K562 (cell line): Measurements from ENCODE around the gene CCR2. TPM values are rescaled to one million over a fixed set of nuclear protein-coding genes. Genes with fewer than 3 reads are reported as not detected.

ENCODE experiments used
- ATAC-seq: fragments of 200-7000 bp; cut with Tn5 transposase; 3 replicates; pipeline ENCODE4 v1.9.1; 2020; ENCODE audit warnings: moderate library complexity
- BruUV-seq: library from RNA; stranded (reverse); fragments of 400-500 nt; replicated peaks from 2 replicates; lab custom pipeline; 2021; lab: Mats Ljungman, UMichigan
- CTCF ChIA-PET: fragments of 300-600 bp; formaldehyde crosslinking; extraction: SDS; loops from one replicate; lab custom pipeline; 2021; ENCODE audit warnings: low intra/inter-chr PET ratio; lab: Yijun Ruan, JAX
- POLR2A ChIA-PET: fragments of 300-600, 350-650 bp; sonication (Branson Sonifier 250); formaldehyde crosslinking; extraction: SDS; loops from one replicate; lab custom pipeline; 2021; ENCODE audit warnings: antibody characterized with exemption, inconsistent platforms; lab: Yijun Ruan, JAX
- DNase-seq, 4 experiments: peaks; one replicate each; pipeline versions ENCODE4 v3.0.0 to v3.0.0-alpha.2; 2011 to 2018; ENCODE audit warnings: low spot score in 3 of 4, mixed read lengths in 3 of 4; ENCODE audit errors: extremely low read depth in 1 of 4
- FAIRE-seq: peaks from 2 replicates; lab custom pipeline; 2011; peaks lifted over from hg19 to GRCh38; lab: Jason Lieb, UNC
- H2AFZ ChIP-seq: 2 replicates; pipeline ENCODE4 v1.6.0; 2011; ENCODE audit warnings: low read depth, low read length, control low read depth, inconsistent platforms
- H3K27ac ChIP-seq: fragments of 200-600 bp; 3 replicates; pipeline ENCODE4 v1.8.0; 2011; ENCODE audit warnings: low read depth, mild to moderate bottlenecking, control low read depth, inconsistent platforms, low read length, moderate library complexity, mixed read lengths; ENCODE audit errors: extremely low read depth
- H3K27me3 ChIP-seq, 2 experiments: fragments of 300-600 bp in 1 of 2; 2 replicates in 1 of 2; 3 replicates in 1 of 2; pipeline versions ENCODE4 v1.6.0 to v1.8.0; 2011; ENCODE audit warnings: inconsistent platforms in 2 of 2, low read length in 2 of 2, mild to moderate bottlenecking in 1 of 2, mixed read lengths in 1 of 2, moderate library complexity in 1 of 2; ENCODE audit not compliant: control insufficient read depth in 2 of 2, insufficient read depth in 2 of 2
- H3K36me3 ChIP-seq: fragments of 300-600 bp; 3 replicates; pipeline ENCODE4 v1.8.0; 2011; ENCODE audit warnings: mild to moderate bottlenecking, low read length, inconsistent platforms; ENCODE audit not compliant: control insufficient read depth, insufficient read depth
- H3K4me1 ChIP-seq, 2 experiments: fragments of 200-600 bp in 1 of 2; replicated peaks in 1 of 2; 2 replicates in 1 of 2; 3 replicates in 1 of 2; pipeline versions ENCODE4 v1.5.1 to v1.8.0; 2011; ENCODE audit warnings: inconsistent platforms in 2 of 2, low read length in 2 of 2, mild to moderate bottlenecking in 1 of 2, mixed read lengths in 1 of 2, moderate library complexity in 1 of 2; ENCODE audit not compliant: control insufficient read depth in 2 of 2, insufficient read depth in 2 of 2
- H3K4me2 ChIP-seq: 2 replicates; pipeline ENCODE4 v1.6.1; 2011; ENCODE audit warnings: low read length, control low read depth, inconsistent platforms, mixed read lengths; ENCODE audit not compliant: insufficient read depth
- H3K4me3 ChIP-seq: fragments of 200-600 bp; sonication (generic), shearing (Covaris generic); 2 replicates; pipeline ENCODE4 v1.5.1; 2016; ENCODE audit warnings: control low read depth, inconsistent platforms
- H3K79me2 ChIP-seq: fragments of 200-600 bp; 3 replicates; pipeline ENCODE4 v1.8.0; 2011; ENCODE audit warnings: low read length, inconsistent platforms; ENCODE audit not compliant: control insufficient read depth, insufficient read depth
- H3K9ac ChIP-seq, 2 experiments: 2 replicates each; pipeline versions ENCODE4 v1.6.0 to v1.6.1; 2011; ENCODE audit warnings: low read depth in 2 of 2, low read length in 2 of 2, control low read depth in 1 of 2, inconsistent platforms in 1 of 2, mild to moderate bottlenecking in 1 of 2, mixed read lengths in 1 of 2; ENCODE audit not compliant: insufficient read depth in 1 of 2
- H3K9me1 ChIP-seq: one replicate; pipeline ENCODE4 v1.6.0; 2011; ENCODE audit warnings: inconsistent platforms, mild to moderate bottlenecking, low read length, moderate library complexity; ENCODE audit not compliant: control insufficient read depth, insufficient read depth
- H3K9me3 ChIP-seq: replicated peaks from 2 replicates; pipeline ENCODE4 v1.5.1; 2011; ENCODE audit warnings: low read depth, low read length, inconsistent platforms; ENCODE audit not compliant: control insufficient read depth, insufficient read depth
- H4K20me1 ChIP-seq: replicated peaks from 2 replicates; pipeline ENCODE4 v1.6.1; 2011; ENCODE audit warnings: low read length, inconsistent platforms, mixed read lengths; ENCODE audit not compliant: control insufficient read depth, insufficient read depth
- ASH1L ChIP-seq: fragments of 450-650 bp; IDR thresholded peaks from 2 replicates; pipeline ENCODE4 v1.6.1; 2018; ENCODE audit warnings: borderline replicate concordance, mild to moderate bottlenecking, low read depth; ENCODE audit not compliant: partially characterized antibody
- BMI1 ChIP-seq: fragments of 150-350 bp; IDR thresholded peaks from 2 replicates; pipeline ENCODE4 v1.6.1; 2014; ENCODE audit warnings: low read length
- C11orf30 ChIP-seq: fragments of 450-650 bp; IDR thresholded peaks from 2 replicates; pipeline ENCODE4 v1.6.1; 2016; ENCODE audit warnings: low read depth, mild to moderate bottlenecking
- CAMTA2 ChIP-seq: fragments of 250-450 bp; sonication (Bioruptor Pico); conservative IDR thresholded peaks from 2 replicates; pipeline ENCODE4 v1.5.1; 2022
- CCNT2 ChIP-seq: IDR thresholded peaks from 2 replicates; pipeline ENCODE4 v1.6.1; 2011; ENCODE audit warnings: borderline replicate concordance, low read depth, mild to moderate bottlenecking, moderate library complexity, mixed read lengths, low read length; ENCODE audit not compliant: insufficient read length; ENCODE audit errors: extremely low read depth
- HIVEP1 ChIP-seq: fragments of 250-450 bp; sonication (Bioruptor Pico); IDR thresholded peaks from 2 replicates; pipeline ENCODE4 v1.4.0; 2020; ENCODE audit warnings: mild to moderate bottlenecking
- HNRNPUL1 ChIP-seq: fragments of 200-400 bp; formaldehyde crosslinking; IDR thresholded peaks from 2 replicates; pipeline ENCODE4 v1.6.1; 2017; ENCODE audit warnings: low read length
- HOMEZ ChIP-seq: fragments of 250-450 bp; sonication (Bioruptor Pico); IDR thresholded peaks from 2 replicates; pipeline ENCODE4 v1.4.0; 2020; ENCODE audit warnings: mild to moderate bottlenecking, moderate library complexity
- MAFF ChIP-seq: IDR thresholded peaks from 2 replicates; pipeline ENCODE4 v1.6.1; 2012; ENCODE audit warnings: low read length, improper control_type of control experiment
- MAFG ChIP-seq: fragments of 450-650 bp; conservative IDR thresholded peaks from 2 replicates; pipeline ENCODE4 v1.6.1; 2016; ENCODE audit warnings: missing genetic modification characterization, missing compliant biosample characterization
- MAFK ChIP-seq: IDR thresholded peaks from 2 replicates; pipeline ENCODE4 v1.6.1; 2011; ENCODE audit warnings: low read length, improper control_type of control experiment
- PRPF4 ChIP-seq: fragments of 200-400 bp; formaldehyde crosslinking; IDR thresholded peaks from one replicate; pipeline ENCODE4 v1.6.1; 2017; ENCODE audit warnings: low read length, low read depth, mild to moderate bottlenecking; ENCODE audit not compliant: insufficient read depth, poor library complexity, severe bottlenecking
- RBM14 ChIP-seq: fragments of 200-400 bp; formaldehyde crosslinking; IDR thresholded peaks from 2 replicates; pipeline ENCODE4 v1.6.1; 2018; ENCODE audit warnings: low read depth, mild to moderate bottlenecking, low read length, moderate library complexity, borderline replicate concordance; ENCODE audit not compliant: insufficient read depth
- SMC3 ChIP-seq: conservative IDR thresholded peaks from 2 replicates; pipeline ENCODE4 v1.6.1; 2011; ENCODE audit warnings: low read depth, low read length, improper control_type of control experiment; ENCODE audit not compliant: insufficient read depth
- SRSF1 ChIP-seq: fragments of 200-400 bp; formaldehyde crosslinking; IDR thresholded peaks from 2 replicates; pipeline ENCODE4 v1.6.1; 2017; ENCODE audit warnings: mild to moderate bottlenecking, low read depth, low read length, moderate library complexity
- TCF7L2 ChIP-seq: fragments of 150-350 bp; IDR thresholded peaks from 2 replicates; pipeline ENCODE4 v1.6.1; 2016; ENCODE audit warnings: low read depth, mild to moderate bottlenecking, low read length, moderate library complexity
- XRCC4 ChIP-seq: IDR thresholded peaks from one replicate; pipeline ENCODE4 v1.6.1; 2011; ENCODE audit not compliant: insufficient read depth, insufficient read length; ENCODE audit errors: extremely low read depth
- ZNF282 ChIP-seq: sonication (generic); formaldehyde crosslinking; IDR thresholded peaks from 2 replicates; pipeline ENCODE4 v1.8.1; 2023; ENCODE audit warnings: missing genetic modification reagents
- ZNF316 ChIP-seq: fragments of 450-650 bp; IDR thresholded peaks from 2 replicates; pipeline ENCODE4 v1.6.1; 2016
- ZNF766 ChIP-seq: fragments of 200-800 bp; sonication (Bioruptor generic); conservative IDR thresholded peaks from 2 replicates; pipeline ENCODE4 v1.6.1; 2016; ENCODE audit warnings: missing genetic modification characterization, missing compliant biosample characterization
- WGBS: fragments of 100-300 bp; shearing (Covaris generic); methylation state at CpG from one replicate; pipeline ENCODE4 v1.1.6; 2016; ENCODE audit warnings: low coverage, mixed read lengths; ENCODE audit not compliant: insufficient coverage; ENCODE audit errors: missing lambda C conversion rate; 5-methylcytosine and 5-hydroxymethylcytosine counted together
- in situ Hi-C: fragments of 300-500 bp; cut with MboI; formaldehyde crosslinking; loops from 4 replicates; pipeline ENCODE4 v1.15.0; 2018; ENCODE audit warnings: inconsistent platforms, mixed read lengths
- intact Hi-C: fragments of 100-400 bp; cut with micrococcal nuclease; formaldehyde crosslinking; loops from 2 replicates; pipeline ENCODE4 v1.14.2; 2022
- polyA plus RNA-seq, 8 experiments: library from polyadenylated mRNA; depleted of rRNA in 4 of 8; stranded (reverse) in 5 of 8; unstranded in 3 of 8; fragments of >200 nt; fragmentation: Nextera tagmentation in 2 of 8; fragmentation: Illumina TruSeq in 1 of 8; extraction: Ambion mirVana in 2 of 8; extraction: Trizol in 1 of 8; gene quantifications; 2 replicates each; pipeline versions ENCODE4 v1.2.1 to v1.2.3, GENCODE V29; 2011 to 2014; ENCODE audit warnings: inconsistent platforms in 1 of 8, missing spikeins in 1 of 8
- total RNA-seq, 7 experiments: library from RNA; depleted of rRNA in 6 of 7; stranded (reverse); fragments of >200 nt in 6 of 7; fragmentation: Illumina TruSeq in 2 of 7; extraction: Trizol in 2 of 7; gene quantifications; 2 replicates each; pipeline versions ENCODE4 v1.2.1 to v1.2.3, GENCODE V29; 2011 to 2021; ENCODE audit warnings: low replicate concordance in 1 of 7

The CCR2 gene
- total and polyA plus RNA-seq, 9 of the 15 experiments (the other 6 are each of a cell fraction or from before 2014, with no cell fraction given), result not detected

- ChIA-PET POLR2A (interaction anchor here (1.0 kb wide), 1 partner anchor 18 kb away, joined by 3 read pairs; no protein-coding TSS in a partner anchor), CTCF (no interaction called here)
- intact Hi-C loops (loop anchor here (5.0 kb wide), 1 partner anchor 153 kb away; no protein-coding TSS in a partner anchor), in situ Hi-C loops (no loop called here)
- H2AFZ ChIP-seq, result no peak overlapping the region
- DNase-seq, result no peak
- BruUV-seq, result no TSS peak
- no peak for ATAC-seq
- no peak overlapping the region for H3K4me3 ChIP-seq
- no peaks in the 10 kb centered on the region for H3K4me1 ChIP-seq
- no peak for TF ChIP-seq SMC3
- TF ChIP-seq TCF7L2, result no peak
- no peak for TF ChIP-seq BMI1
- peak; percentile 54 for TF ChIP-seq ZNF316
- TF ChIP-seq MAFF, result no peak
- no peak for TF ChIP-seq XRCC4
- no peak for TF ChIP-seq HIVEP1 (CRISPR knock-in tag)
- TF ChIP-seq PRPF4, result no peak
- TF ChIP-seq HOMEZ (CRISPR knock-in tag), result no peak
- no peak for TF ChIP-seq ZNF282 (CRISPR knock-in tag)
- TF ChIP-seq SRSF1, result no peak
- no peak for TF ChIP-seq HNRNPUL1
- TF ChIP-seq CAMTA2 (CRISPR knock-in tag), result no peak
- TF ChIP-seq MAFG (tag), result 0 out of 2 replicates have a peak, but pooled peaks have one; percentile 20
- TF ChIP-seq C11orf30, result peak; percentile 32; the same call in 1 of the 2 replicates
- no peak for TF ChIP-seq CCNT2
- TF ChIP-seq ZNF766, result no peak
- TF ChIP-seq RBM14, result no peak
- TF ChIP-seq ASH1L, result no peak
- no peak for TF ChIP-seq MAFK
- TF ChIP-seq, all 486 proteins: peak for 3
- WGBS, result 2% methylated on average over 4 of the region's 4 CpGs
- Histone ChIP-seq H4K20me1 (no peaks in the 10 kb centered on the region), H3K9me3 (no peaks in the 10 kb centered on the region), H3K9me1 (no peaks in the 10 kb centered on the region), H3K79me2 (no peaks in the 10 kb centered on the region), H3K27ac (no peak overlapping the region), H3K9ac (no peak overlapping the region), H3K4me2 (no peak overlapping the region), H3K27me3 (peaks cover 23 to 49% of the 10 kb centered on the region in 2 experiments), H3K36me3 (no peaks in the 10 kb centered on the region)
- no peak for FAIRE-seq
Measured at GRCh38 chr3:46365041-46365440, 11.1 kb downstream of the CCR2 start.
